ENCODE data around the gene VEPH1. TPM values are rescaled to one million over a fixed set of nuclear protein-coding genes. Genes with fewer than 3 reads are reported as not detected.

The VEPH1 gene
- total RNA-seq, 4 donors from 2014 or later: 5.8 TPM; not detected in 3

DNA sequence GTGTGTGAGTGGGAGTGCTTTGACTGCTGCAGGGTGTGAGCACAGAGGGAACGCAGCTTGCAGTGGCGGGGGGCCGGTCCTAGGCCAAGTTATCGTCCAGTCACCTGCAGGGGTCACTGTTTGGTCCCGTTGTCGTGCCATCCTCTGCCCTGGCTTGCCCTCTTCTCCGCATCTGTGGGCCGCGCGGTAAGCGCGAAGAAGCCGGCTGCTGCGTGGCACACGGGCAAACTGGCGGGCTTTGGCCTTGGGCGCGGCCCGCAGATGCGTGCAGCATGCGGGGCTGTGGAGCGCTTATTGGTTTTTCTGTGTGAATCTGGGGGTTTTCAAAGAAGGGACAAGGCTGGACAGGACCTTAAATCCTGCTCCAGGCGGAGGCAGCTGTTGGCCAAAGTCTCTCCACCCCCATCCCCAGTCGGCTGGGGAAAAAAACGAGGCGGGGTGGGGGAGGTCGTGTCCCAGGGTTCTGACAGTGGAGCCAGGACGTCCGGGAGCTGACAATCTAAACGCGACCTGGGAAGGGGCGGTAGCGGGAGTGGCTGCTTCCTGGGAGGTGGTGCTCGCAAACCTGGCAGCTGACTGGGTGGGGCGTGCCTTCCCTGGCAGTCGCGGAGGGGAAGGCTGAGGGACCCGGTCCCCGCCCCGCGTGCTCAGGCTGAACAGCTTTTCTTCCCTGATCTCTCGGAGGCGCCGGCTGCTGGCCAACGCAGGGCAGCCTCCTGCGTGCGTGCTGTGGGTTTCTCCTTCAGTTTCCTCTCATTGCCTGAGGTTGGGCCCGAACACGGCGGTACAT, 39.7 kb upstream of the VEPH1 start:
- peak overlapping the region in 1 of 4 donors; percentile 31 for H3K27ac ChIP-seq
- TF ChIP-seq, protein P1, sequence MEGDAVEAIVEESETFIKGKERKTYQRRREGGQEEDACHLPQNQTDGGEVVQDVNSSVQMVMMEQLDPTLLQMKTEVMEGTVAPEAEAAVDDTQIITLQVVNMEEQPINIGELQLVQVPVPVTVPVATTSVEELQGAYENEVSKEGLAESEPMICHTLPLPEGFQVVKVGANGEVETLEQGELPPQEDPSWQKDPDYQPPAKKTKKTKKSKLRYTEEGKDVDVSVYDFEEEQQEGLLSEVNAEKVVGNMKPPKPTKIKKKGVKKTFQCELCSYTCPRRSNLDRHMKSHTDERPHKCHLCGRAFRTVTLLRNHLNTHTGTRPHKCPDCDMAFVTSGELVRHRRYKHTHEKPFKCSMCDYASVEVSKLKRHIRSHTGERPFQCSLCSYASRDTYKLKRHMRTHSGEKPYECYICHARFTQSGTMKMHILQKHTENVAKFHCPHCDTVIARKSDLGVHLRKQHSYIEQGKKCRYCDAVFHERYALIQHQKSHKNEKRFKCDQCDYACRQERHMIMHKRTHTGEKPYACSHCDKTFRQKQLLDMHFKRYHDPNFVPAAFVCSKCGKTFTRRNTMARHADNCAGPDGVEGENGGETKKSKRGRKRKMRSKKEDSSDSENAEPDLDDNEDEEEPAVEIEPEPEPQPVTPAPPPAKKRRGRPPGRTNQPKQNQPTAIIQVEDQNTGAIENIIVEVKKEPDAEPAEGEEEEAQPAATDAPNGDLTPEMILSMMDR (IDR thresholded peaks at IDR 0.05): no peak
- TF ChIP-seq POLR2A (IDR thresholded peaks at IDR 0.05): no peak

DNA sequence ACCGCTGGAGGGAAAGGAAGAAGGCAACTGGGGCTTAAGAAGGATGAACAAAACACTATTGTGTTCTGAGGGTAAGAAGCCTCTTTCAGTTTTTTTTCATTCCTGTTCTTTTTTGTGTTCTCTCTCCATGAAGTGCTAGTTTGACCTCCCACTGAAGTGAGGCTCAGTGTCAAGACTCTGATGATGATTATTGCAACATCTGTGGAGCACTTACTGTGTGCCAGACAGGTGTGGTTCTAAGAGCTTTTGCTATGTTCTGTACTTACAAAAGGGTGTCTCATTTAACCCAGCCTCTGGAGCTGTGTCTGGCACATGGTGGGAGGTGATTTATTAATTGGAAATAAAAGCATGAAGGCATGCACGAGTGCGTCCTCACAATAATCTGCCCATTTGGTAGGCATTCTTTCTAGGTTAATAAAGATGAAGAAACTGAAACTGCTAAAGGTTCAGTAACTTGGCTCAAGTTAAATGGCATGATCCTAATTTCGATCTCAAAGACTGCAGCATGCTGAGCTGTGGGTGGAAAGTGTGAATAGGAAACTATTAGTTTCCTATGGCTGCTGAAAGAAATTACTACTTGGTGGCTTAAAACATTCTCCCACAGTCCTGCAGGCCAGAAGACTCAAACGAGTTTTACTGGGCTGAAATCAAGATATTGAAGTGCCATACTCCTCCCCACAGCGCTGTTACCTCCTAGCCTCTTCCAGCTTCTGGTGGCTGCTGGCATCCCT, 38.5 kb upstream of the VEPH1 start:
- Histone ChIP-seq H3K4me1 (peaks cover 0 to 6% (median 0%) of the 10 kb centered on the region in 4 donors), H3K4me3 (no peak overlapping the region), H3K9me3 (peaks cover 0 to 4% (median 0%) of the 10 kb centered on the region in 4 donors), H3K36me3 (no peaks in the 10 kb centered on the region), H3K27me3 (no peaks in the 10 kb centered on the region), H3K27ac (no peak overlapping the region)
- no peak for TF ChIP-seq POLR2A (IDR thresholded peaks at IDR 0.05)
- TF ChIP-seq, protein P1 (IDR thresholded peaks at IDR 0.05): no peak
- no peak for DNase-seq

More for the DNA sequence above, 39.7 kb upstream of the VEPH1 start:
- Histone ChIP-seq H3K9me3 (peaks cover 0 to 4% (median 0%) of the 10 kb centered on the region in 4 donors), H3K36me3 (no peaks in the 10 kb centered on the region), H3K27me3 (no peaks in the 10 kb centered on the region), H3K4me1 (peaks cover 0 to 6% (median 0%) of the 10 kb centered on the region in 4 donors), H3K4me3 (peak overlapping the region in 2 of 4 donors; percentile 34 to 43)
- DNase-seq: peak in 2 of 3 donors; percentile 63 to 69

DNA sequence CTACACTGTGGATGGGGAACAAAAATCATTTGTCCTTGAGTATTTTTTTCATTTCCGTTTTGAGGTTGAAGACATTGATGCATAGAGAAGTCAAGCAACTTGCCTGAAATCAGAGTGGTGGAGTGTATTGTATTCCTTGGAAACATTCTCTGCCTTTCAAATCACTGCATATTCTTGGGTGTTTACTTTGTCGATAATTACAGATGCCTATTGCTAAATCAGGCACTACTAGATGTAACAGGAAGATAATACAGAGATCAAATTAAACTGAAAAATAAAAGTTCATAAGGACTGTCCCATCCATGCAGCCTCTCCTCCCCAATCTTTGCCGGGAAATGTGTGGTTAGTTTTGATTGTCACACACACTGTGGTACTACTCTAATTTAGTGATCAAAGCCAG, 37.4 kb upstream of the VEPH1 start:
- no peaks in the 10 kb centered on the region for H3K36me3 ChIP-seq
- no peak overlapping the region for H3K4me3 ChIP-seq
- peaks cover 0 to 4% (median 0%) of the 10 kb centered on the region in 4 donors for H3K9me3 ChIP-seq
- no peak for DNase-seq
- TF ChIP-seq POLR2A (IDR thresholded peaks at IDR 0.05): no peak
- TF ChIP-seq, protein P1 (IDR thresholded peaks at IDR 0.05): no peak
- no peaks in the 10 kb centered on the region for H3K27me3 ChIP-seq
- no peak overlapping the region for H3K27ac ChIP-seq
- H3K4me1 ChIP-seq: peaks cover 0 to 6% (median 0%) of the 10 kb centered on the region in 4 donors

DNA sequence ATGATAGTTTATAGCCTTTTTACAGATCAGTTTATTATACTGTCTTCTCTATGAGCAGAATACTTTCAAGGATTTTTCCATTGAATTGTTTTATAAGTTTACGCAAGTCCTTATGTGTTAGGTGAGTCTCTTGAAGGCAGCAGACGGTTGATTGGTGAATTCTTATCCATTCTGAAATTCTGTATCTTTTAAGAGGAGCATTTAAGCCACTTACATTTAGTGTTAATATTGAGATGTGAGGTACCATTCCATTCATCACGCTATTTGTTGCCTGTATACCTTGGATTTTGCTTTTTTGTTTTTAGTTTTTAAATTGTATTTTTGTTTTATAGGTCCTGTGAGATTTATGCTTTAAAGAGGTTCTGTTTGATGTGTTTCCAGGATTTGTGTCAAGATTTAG, 32.5 kb upstream of the VEPH1 start:
- DNase-seq: no peak
- H3K9me3 ChIP-seq: no peaks in the 10 kb centered on the region
- no peak overlapping the region for H3K4me3 ChIP-seq
- no peak overlapping the region for H3K27ac ChIP-seq
- no peaks in the 10 kb centered on the region for H3K36me3 ChIP-seq
- TF ChIP-seq POLR2A (IDR thresholded peaks at IDR 0.05): no peak
- TF ChIP-seq, protein P1 (IDR thresholded peaks at IDR 0.05): no peak
- H3K27me3 ChIP-seq: no peaks in the 10 kb centered on the region
- H3K4me1 ChIP-seq: no peaks in the 10 kb centered on the region

GRCh38 chr3:157534725-157535161, 31.5 kb upstream of the VEPH1 start:
- H3K9me3 ChIP-seq: no peaks in the 10 kb centered on the region
- no peak for DNase-seq
- no peaks in the 10 kb centered on the region for H3K36me3 ChIP-seq
- TF ChIP-seq POLR2A (IDR thresholded peaks at IDR 0.05): no peak
- TF ChIP-seq, protein P1 (IDR thresholded peaks at IDR 0.05): no peak
- no peaks in the 10 kb centered on the region for H3K4me1 ChIP-seq
- no peaks in the 10 kb centered on the region for H3K27me3 ChIP-seq
- H3K4me3 ChIP-seq: no peak overlapping the region
- H3K27ac ChIP-seq: no peak overlapping the region

Measured in Peyer's patch (tissue), 4 donors.